Measurements from ENCODE around the gene ASCC1.

Gene ASCC1

GRCh38 chr10:72081772-72082590, 134.1 kb downstream of the ASCC1 start:
- DNase-seq (ENCODE audit: low spot score): no peak

- DNase-seq (ENCODE audit: low spot score): no peak
Observed at GRCh38 chr10:72081210-72081609, 134.9 kb downstream of the ASCC1 start.

- no peak for DNase-seq (ENCODE audit: low spot score)
Observed at GRCh38 chr10:72080042-72080975, 135.8 kb downstream of the ASCC1 start.

GRCh38 chr10:72079356-72079755, 136.7 kb downstream of the ASCC1 start:
- DNase-seq (ENCODE audit: low spot score): no peak

- DNase-seq (ENCODE audit: low spot score): no peak
Observed at GRCh38 chr10:72077275-72077990, 138.6 kb downstream of the ASCC1 start.

GRCh38 chr10:72076756-72077155, 139.3 kb downstream of the ASCC1 start:
- no peak for DNase-seq (ENCODE audit: low spot score)

GRCh38 chr10:72075376-72076115, 140.5 kb downstream of the ASCC1 start:
- DNase-seq (ENCODE audit: low spot score): no peak

GRCh38 chr10:72074574-72075375, 141.3 kb downstream of the ASCC1 start:
- DNase-seq (ENCODE audit: low spot score): no peak

GRCh38 chr10:72073708-72074573, 142.1 kb downstream of the ASCC1 start:
- DNase-seq (ENCODE audit: low spot score): no peak

- no peak for DNase-seq (ENCODE audit: low spot score)
Observed at GRCh38 chr10:72072639-72073038, 143.4 kb downstream of the ASCC1 start.

- no peak for DNase-seq (ENCODE audit: low spot score)
Observed at GRCh38 chr10:72072046-72072445, 144.0 kb downstream of the ASCC1 start.

GRCh38 chr10:72069751-72070526, 146.1 kb downstream of the ASCC1 start:
- DNase-seq (ENCODE audit: low spot score): no peak

- DNase-seq (ENCODE audit: low spot score): no peak
Observed at GRCh38 chr10:72068901-72069446, 147.1 kb downstream of the ASCC1 start.

GRCh38 chr10:72068126-72068765, 147.8 kb downstream of the ASCC1 start:
- no peak for DNase-seq (ENCODE audit: low spot score)

- DNase-seq (ENCODE audit: low spot score): no peak
Observed at GRCh38 chr10:72067463-72068125, 148.5 kb downstream of the ASCC1 start.

- no peak for DNase-seq (ENCODE audit: low spot score)
Observed at GRCh38 chr10:72066318-72067284, 149.5 kb downstream of the ASCC1 start.
